ENCODE data around the gene ITIH6. TPM values are rescaled to one million over a fixed set of nuclear protein-coding genes. Genes with fewer than 3 reads are reported as not detected.

Gene ITIH6
- total RNA-seq, 1 experiment from 2014 or later: not detected

- ChIA-PET CTCF (no interaction called here), POLR2A (ENCODE audit: unreplicated experiment) (no interaction called here)
- no TSS peak for BruUV-seq (replicated peaks)
- no peak overlapping the region for H2AFZ ChIP-seq
- H3K4me1 ChIP-seq (replicated peaks; ENCODE audit: insufficient read depth): no peaks in the 10 kb centered on the region
- intact Hi-C loops (cut with micrococcal nuclease; ENCODE audit: unreplicated experiment): no loop called here
- no peak for DNase-seq
- TF ChIP-seq EZH2 (IDR thresholded peaks at IDR 0.05; ENCODE audit: low read depth) (no peak), CTCF (conservative IDR thresholded peaks at IDR 0.05) (no peak)
- H3K9me3 ChIP-seq (ENCODE audit: insufficient read depth, low read depth): no peaks in the 10 kb centered on the region
- no peaks in the 10 kb centered on the region for H3K36me3 ChIP-seq (ENCODE audit: low read depth)
- H3K9me2 ChIP-seq (ENCODE audit: insufficient read depth): no peaks in the 10 kb centered on the region
- no peak overlapping the region for H3K4me2 ChIP-seq
- H4K20me1 ChIP-seq (ENCODE audit: insufficient read depth): no peaks in the 10 kb centered on the region
- no peaks in the 10 kb centered on the region for H3K79me2 ChIP-seq (ENCODE audit: low read depth)
- H3K4me3 ChIP-seq: no peak overlapping the region
- H3F3A ChIP-seq (ENCODE audit: insufficient read depth, low read depth): no peaks in the 10 kb centered on the region
- H3K27me3 ChIP-seq (ENCODE audit: insufficient read depth, low read depth): peaks cover 7% of the 10 kb centered on the region; the same call in 1 of the 2 replicates
- H3K27ac ChIP-seq: no peak overlapping the region
Measured at GRCh38 chrX:54710920-54711319, 87.1 kb downstream of the ITIH6 start.

GRCh38 chrX:54708404-54708803 is 89.7 kb downstream of the ITIH6 start:
- no peak overlapping the region for H3K4me3 ChIP-seq
- no peak overlapping the region for H3K4me2 ChIP-seq
- DNase-seq: no peak
- H3K9me3 ChIP-seq (ENCODE audit: insufficient read depth, low read depth): no peaks in the 10 kb centered on the region
- no peaks in the 10 kb centered on the region for H3K9me2 ChIP-seq (ENCODE audit: insufficient read depth)
- CTCF ChIA-PET: no interaction called here
- no peaks in the 10 kb centered on the region for H3K4me1 ChIP-seq (replicated peaks; ENCODE audit: insufficient read depth)
- no peak overlapping the region for H3K27ac ChIP-seq
- no TSS peak for BruUV-seq (replicated peaks)
- TF ChIP-seq CTCF (conservative IDR thresholded peaks at IDR 0.05) (no peak), EZH2 (IDR thresholded peaks at IDR 0.05; ENCODE audit: low read depth) (no peak)
- H3K27me3 ChIP-seq (ENCODE audit: insufficient read depth, low read depth): peaks cover 15% of the 10 kb centered on the region; the same call in 1 of the 2 replicates
- no peaks in the 10 kb centered on the region for H3F3A ChIP-seq (ENCODE audit: insufficient read depth, low read depth)
- H3K36me3 ChIP-seq (ENCODE audit: low read depth): no peaks in the 10 kb centered on the region
- H2AFZ ChIP-seq: no peak overlapping the region
- POLR2A ChIA-PET (ENCODE audit: unreplicated experiment): no interaction called here
- no peaks in the 10 kb centered on the region for H4K20me1 ChIP-seq (ENCODE audit: insufficient read depth)
- intact Hi-C loops (cut with micrococcal nuclease; ENCODE audit: unreplicated experiment): no loop called here
- H3K79me2 ChIP-seq (ENCODE audit: low read depth): no peaks in the 10 kb centered on the region

Other genes with a start within 250 kb of the ITIH6 start
- 108 and 137 TPM in 2 replicates for gene MAGED2, start 9.5 kb upstream of the ITIH6 start, total RNA-seq (2021)
- not detected in 2 replicates for gene TRO, start 122.6 kb upstream of the ITIH6 start, total RNA-seq (2021)
- 0.63 and 0.74 TPM in 2 replicates for gene PFKFB1, start 195.9 kb upstream of the ITIH6 start, total RNA-seq (2021)
- gene APEX2, start 202.1 kb upstream of the ITIH6 start, total RNA-seq (2021): 48.0 and 57.7 TPM in 2 replicates
- gene ALAS2, start 232.7 kb upstream of the ITIH6 start, total RNA-seq (2021): not detected in 2 replicates